Stomach (tissue), 9 donors: Measurements from ENCODE around the gene MED15. TPM values are rescaled to one million over a fixed set of nuclear protein-coding genes. Genes with fewer than 3 reads are reported as not detected.
A peak's percentile ranks its signal among the peaks of the same experiment; 100 is the strongest.

Experiments
- DNase-seq, 2 donors: peaks; one replicate each; pipeline versions ENCODE4 v3.0.0 to v3.0.0-alpha.2; 2013 to 2019
- H3K27ac ChIP-seq, 5 donors: fragments of 200-600 bp in 4 of 5; sonication (generic) in 4 of 5; one replicate each; pipeline ENCODE4 v1.5.1; 2013 to 2019; ENCODE audit warnings: mild to moderate bottlenecking in 1 of 5, moderate library complexity in 1 of 5
- H3K27me3 ChIP-seq, 3 donors: fragments of 200-600 bp; sonication (generic); one replicate each; pipeline ENCODE4 v1.5.1; 2017 to 2019; ENCODE audit warnings: mixed run types in 1 of 3
- H3K36me3 ChIP-seq, 4 donors: fragments of 200-600 bp; sonication (generic); 1 replicate in 3 of 4; 2 replicates in 1 of 4; pipeline ENCODE4 v1.5.1; 2016 to 2019
- H3K4me1 ChIP-seq, 4 donors: fragments of 200-600 bp; sonication (generic); one replicate each; pipeline ENCODE4 v1.5.1; 2016 to 2019
- H3K4me3 ChIP-seq, 4 donors: fragments of 200-600 bp; sonication (generic) in 3 of 4; one replicate each; pipeline ENCODE4 v1.5.1; 2016 to 2019; ENCODE audit warnings: mild to moderate bottlenecking in 1 of 4
- H3K9me3 ChIP-seq, 4 donors: fragments of 200-600 bp; sonication (generic); one replicate each; pipeline ENCODE4 v1.5.1; 2016 to 2019
- EP300 ChIP-seq: sonication (generic); formaldehyde crosslinking; IDR thresholded peaks from one replicate; pipeline ENCODE4 v1.6.1; 2017; ENCODE audit warnings: antibody characterized with exemption
- POLR2A ChIP-seq, 4 donors: fragments of 450-650 bp; IDR thresholded peaks; one replicate each; pipeline ENCODE4 v1.6.1; 2016; ENCODE audit warnings: antibody characterized with exemption in 4 of 4, control low read depth in 2 of 4, mild to moderate bottlenecking in 1 of 4, moderate library complexity in 1 of 4
- POLR2AphosphoS5 ChIP-seq, 3 donors: sonication (generic); formaldehyde crosslinking; IDR thresholded peaks; one replicate each; pipeline ENCODE4 v1.6.1; 2016; ENCODE audit warnings: antibody characterized with exemption in 3 of 3
- WGBS, 5 donors: extraction: QIAGEN DNeasy Blood & Tissue Kit in 3 of 5; methylation state at CpG; one replicate each; pipeline versions ENCODE4 v1.1.5 to v1.1.7; 2013 to 2018; 5-methylcytosine and 5-hydroxymethylcytosine counted together
- intact Hi-C: fragments of 100-400 bp; cut with DNase I; formaldehyde crosslinking; loops from one replicate; pipeline ENCODE4 v1.15.1; 2023; ENCODE audit warnings: low total_unique reads
- polyA plus RNA-seq, 3 donors: library from polyadenylated mRNA; stranded (reverse); fragments of 200-250 nt; gene quantifications; one replicate each; pipeline ENCODE4 v1.2.3, GENCODE V29; 2013
- total RNA-seq, 5 donors: library from RNA; depleted of rRNA; stranded (reverse); fragments of >200 nt; gene quantifications; one replicate each; pipeline versions ENCODE4 v1.1.0 to v1.2.3, GENCODE V29; 2014 to 2016
- TF ChIP-seq, protein P1 (sequence below), 7 experiments: fragments of 450-650 bp in 4 of 7; fragments of 200-600 bp in 3 of 7; sonication (generic) in 3 of 7; IDR thresholded peaks; one replicate each; pipeline ENCODE4 v1.5.1; 2016 to 2019; ENCODE audit warnings: antibody characterized with exemption in 7 of 7, control low read depth in 2 of 7, mild to moderate bottlenecking in 1 of 7
- donor health status: healthy with polysubstance abuse.
- donor health status: Bipolar disorder and iron deficiency.
- donor health status: healthy.

MED15 gene
- total and polyA plus RNA-seq, 8 donors, result 28.3 to 289 (median 69.6) TPM

- Histone ChIP-seq H3K4me3 (no peak overlapping the region), H3K27me3 (no peaks in the 10 kb centered on the region), H3K4me1 (peaks cover 34 to 94% (median 53%) of the 10 kb centered on the region in 4 donors), H3K36me3 (peaks cover 0 to 36% (median 28%) of the 10 kb centered on the region in 4 donors), H3K9me3 (no peaks in the 10 kb centered on the region), H3K27ac (no peak overlapping the region)
- intact Hi-C loops, result no loop called here
- TF ChIP-seq, protein P1, sequence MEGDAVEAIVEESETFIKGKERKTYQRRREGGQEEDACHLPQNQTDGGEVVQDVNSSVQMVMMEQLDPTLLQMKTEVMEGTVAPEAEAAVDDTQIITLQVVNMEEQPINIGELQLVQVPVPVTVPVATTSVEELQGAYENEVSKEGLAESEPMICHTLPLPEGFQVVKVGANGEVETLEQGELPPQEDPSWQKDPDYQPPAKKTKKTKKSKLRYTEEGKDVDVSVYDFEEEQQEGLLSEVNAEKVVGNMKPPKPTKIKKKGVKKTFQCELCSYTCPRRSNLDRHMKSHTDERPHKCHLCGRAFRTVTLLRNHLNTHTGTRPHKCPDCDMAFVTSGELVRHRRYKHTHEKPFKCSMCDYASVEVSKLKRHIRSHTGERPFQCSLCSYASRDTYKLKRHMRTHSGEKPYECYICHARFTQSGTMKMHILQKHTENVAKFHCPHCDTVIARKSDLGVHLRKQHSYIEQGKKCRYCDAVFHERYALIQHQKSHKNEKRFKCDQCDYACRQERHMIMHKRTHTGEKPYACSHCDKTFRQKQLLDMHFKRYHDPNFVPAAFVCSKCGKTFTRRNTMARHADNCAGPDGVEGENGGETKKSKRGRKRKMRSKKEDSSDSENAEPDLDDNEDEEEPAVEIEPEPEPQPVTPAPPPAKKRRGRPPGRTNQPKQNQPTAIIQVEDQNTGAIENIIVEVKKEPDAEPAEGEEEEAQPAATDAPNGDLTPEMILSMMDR (IDR thresholded peaks at IDR 0.05), result no peak
- TF ChIP-seq POLR2A (IDR thresholded peaks at IDR 0.05) (no peak), EP300 (no peak), POLR2AphosphoS5 (IDR thresholded peaks at IDR 0.05) (no peak)
- DNase-seq, result no peak
- WGBS, 5 donors, result 65 to 79% (median 67%) methylated on average over 4 of the region's 4 CpGs
Observed at GRCh38 chr22:20526305-20526627, 18.9 kb downstream of the MED15 start.

DNA sequence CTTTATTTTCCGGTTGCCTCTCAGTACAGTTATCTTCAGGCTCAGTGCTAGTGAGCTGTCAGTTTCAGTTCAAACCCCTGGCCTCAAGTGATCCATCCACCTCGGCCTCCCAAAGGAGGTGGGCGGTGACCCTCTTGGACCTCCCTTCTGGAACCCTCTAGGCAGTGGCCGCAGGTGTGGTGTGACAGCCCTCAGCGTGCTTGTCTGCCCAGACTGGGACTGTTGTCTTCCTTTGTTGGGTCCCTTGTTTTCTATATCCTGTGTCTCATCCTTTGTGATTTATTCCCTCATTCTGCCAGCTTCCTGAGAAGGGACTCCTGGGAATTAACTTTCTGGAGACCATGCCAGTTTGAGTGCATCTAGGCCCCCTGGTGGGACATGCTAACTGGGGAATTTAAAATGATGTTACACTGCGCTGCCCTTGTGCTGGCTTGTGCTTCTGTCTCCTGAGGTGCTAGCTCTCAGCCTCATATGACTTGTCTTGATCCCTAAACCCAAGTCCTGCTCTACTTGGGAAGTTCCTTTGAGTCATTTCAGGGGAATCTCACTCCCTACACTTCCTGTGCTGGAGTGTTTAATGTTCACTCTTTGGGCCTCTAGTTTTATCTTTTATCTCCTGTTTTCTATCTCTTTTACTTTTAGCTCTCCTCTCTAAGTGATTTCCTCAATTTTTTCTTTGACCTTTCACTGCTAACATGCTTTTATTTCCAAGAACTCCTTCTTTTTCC is 19.4 kb downstream of the MED15 start:
- 70 to 88% (median 84%) methylated on average over 6 of the region's 6 CpGs for WGBS, 5 donors
- Histone ChIP-seq H3K9me3 (no peaks in the 10 kb centered on the region), H3K27me3 (no peaks in the 10 kb centered on the region), H3K4me1 (peaks cover 39 to 94% (median 57%) of the 10 kb centered on the region in 4 donors), H3K36me3 (peaks cover 0 to 35% (median 28%) of the 10 kb centered on the region in 4 donors), H3K4me3 (no peak overlapping the region), H3K27ac (peak overlapping the region in 1 of 5 donors; percentile 14)
- DNase-seq, result no peak
- intact Hi-C loops, result no loop called here
- TF ChIP-seq POLR2AphosphoS5 (IDR thresholded peaks at IDR 0.05) (no peak), EP300 (no peak), POLR2A (IDR thresholded peaks at IDR 0.05) (no peak)
- TF ChIP-seq, protein P1 (IDR thresholded peaks at IDR 0.05), result no peak

GRCh38 chr22:20528405-20528978 is 21.1 kb downstream of the MED15 start:
- Histone ChIP-seq H3K4me1 (peaks cover 42 to 94% (median 61%) of the 10 kb centered on the region in 4 donors), H3K4me3 (no peak overlapping the region), H3K36me3 (peaks cover 0 to 28% (median 21%) of the 10 kb centered on the region in 4 donors), H3K27ac (no peak overlapping the region), H3K27me3 (no peaks in the 10 kb centered on the region), H3K9me3 (no peaks in the 10 kb centered on the region)
- intact Hi-C loops, result no loop called here
- WGBS, 5 donors, result 80 to 97% (median 95%) methylated on average over 1 to 7 of the region's 7 CpGs
- no peak for DNase-seq
- TF ChIP-seq, protein P1 (IDR thresholded peaks at IDR 0.05), result no peak
- no peak for TF ChIP-seq EP300
- no peak for TF ChIP-seq POLR2A (IDR thresholded peaks at IDR 0.05)
- TF ChIP-seq POLR2AphosphoS5 (IDR thresholded peaks at IDR 0.05), result no peak

DNA sequence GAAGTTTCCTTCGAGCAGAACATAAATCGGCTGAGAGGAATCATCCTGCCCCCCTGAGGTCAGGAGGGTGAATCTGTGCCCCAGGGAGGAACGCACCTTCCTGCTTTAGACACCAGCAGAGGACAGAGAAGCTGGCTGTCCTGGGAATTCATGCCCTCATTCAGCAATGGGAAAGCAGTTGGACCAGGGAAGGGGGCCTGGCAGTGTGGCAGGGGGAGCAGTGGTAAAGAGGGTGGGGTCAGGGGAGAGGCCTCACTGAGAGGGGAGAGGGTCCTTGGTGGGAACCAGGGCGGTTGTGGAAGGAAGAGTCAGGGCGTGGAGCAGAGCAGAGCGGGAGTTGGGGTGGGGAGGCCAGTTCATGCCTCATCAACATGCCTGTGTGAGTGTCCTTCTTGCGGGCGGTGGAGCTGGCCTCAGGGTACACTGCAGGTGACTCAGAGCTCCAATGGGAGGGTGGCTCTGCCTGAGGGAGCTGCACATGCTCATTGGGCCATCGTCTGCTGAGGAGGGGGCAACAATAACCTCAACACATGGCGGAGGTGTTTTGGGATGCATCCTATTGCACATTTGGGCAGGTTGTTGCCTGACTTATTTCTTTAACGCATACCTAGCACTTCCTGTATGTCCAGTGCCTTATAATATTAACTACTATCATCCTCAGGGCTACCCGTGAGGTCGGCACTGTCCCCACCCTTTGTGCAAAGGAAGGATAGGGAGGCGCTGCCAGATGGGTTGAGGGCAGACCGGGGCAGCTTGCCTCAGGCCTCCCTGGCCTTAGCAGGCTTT is 23.2 kb downstream of the MED15 start:
- intact Hi-C loops, result no loop called here
- peak in 1 of 2 donors; percentile 59 for DNase-seq
- WGBS, 5 donors, result 62 to 72% (median 64%) methylated on average over 14 to 15 of the region's 15 CpGs
- peak overlapping the region; percentile 39 to 82 (median 73) for H3K27ac ChIP-seq
- H3K4me3 ChIP-seq, result no peak overlapping the region
- H3K9me3 ChIP-seq, result no peaks in the 10 kb centered on the region
- peaks cover 0 to 28% (median 25%) of the 10 kb centered on the region in 4 donors for H3K36me3 ChIP-seq
- H3K27me3 ChIP-seq, result no peaks in the 10 kb centered on the region
- peaks cover 38 to 96% (median 59%) of the 10 kb centered on the region in 4 donors for H3K4me1 ChIP-seq
- TF ChIP-seq POLR2AphosphoS5 (IDR thresholded peaks at IDR 0.05) (peak in 1 of 3 donors; percentile 38), EP300 (no peak)
